DMS 273 treated with DMSO at 0.1 percent for 48 hours (cell line): ENCODE data around the gene UNC119B.

ENCODE experiments used
- DNase-seq: peaks from one replicate; lab custom pipeline; 2025; lab: John Stamatoyannopoulos, UW

The UNC119B gene

GRCh38 chr12:120688527-120689071 lies 21.7 kb upstream of the UNC119B start:
- no peak for DNase-seq

DNA sequence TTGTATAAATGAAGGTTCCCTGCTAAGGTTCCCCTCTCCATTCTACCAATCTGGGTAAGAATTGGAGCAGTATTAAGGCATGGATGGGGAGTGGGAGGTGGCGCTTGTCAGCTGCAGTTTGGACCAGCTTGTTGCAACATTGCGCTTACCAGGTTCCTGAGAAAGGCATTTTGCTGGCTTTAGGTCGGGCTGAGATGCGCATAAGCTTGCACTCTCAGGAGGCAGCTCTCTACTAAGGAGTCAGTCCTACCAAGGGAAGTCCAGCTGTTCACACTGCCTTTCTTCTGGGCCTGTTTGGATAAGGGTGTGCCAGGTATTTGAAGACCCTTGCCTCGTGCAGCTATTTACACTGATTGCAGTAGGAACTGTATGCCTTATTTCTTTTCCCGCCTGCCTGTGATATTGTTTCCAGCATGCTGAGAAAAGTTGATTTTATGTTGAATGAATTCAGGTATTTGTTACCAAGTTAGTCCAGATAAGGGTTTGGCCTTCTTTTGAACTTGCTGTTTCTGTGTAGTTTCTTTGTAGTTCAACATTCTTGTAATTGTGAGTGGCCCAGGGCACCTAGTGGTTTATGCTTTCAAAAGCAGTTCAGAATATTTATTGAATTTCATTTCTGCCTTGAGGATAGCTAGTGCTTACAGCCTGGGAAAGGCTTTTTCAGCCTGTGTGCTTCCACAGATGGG lies 20.7 kb upstream of the UNC119B start:
- DNase-seq: no peak

GRCh38 chr12:120690083-120690450 lies 20.2 kb upstream of the UNC119B start:
- DNase-seq: no peak

DNA sequence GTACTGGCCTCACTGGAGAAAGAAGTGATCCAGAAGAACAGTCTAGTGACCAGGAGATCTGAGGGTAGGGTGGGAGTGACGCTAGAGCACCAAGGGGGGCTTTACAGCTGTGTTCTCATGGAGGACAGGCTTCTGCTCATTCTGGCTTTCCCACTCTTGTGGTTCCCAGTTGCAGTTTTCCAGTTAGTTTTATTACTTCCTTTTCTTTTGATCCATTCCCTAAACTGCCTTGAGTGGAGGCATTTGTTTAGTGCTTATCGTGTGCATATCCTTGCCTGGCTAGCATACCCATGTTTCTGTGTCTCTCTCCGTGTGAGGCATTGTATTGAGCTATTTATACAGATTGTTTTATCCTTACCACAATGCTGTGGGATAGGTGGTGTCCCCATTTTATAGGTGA lies 19.3 kb upstream of the UNC119B start:
- DNase-seq: no peak

GRCh38 chr12:120692524-120693033 lies 17.7 kb upstream of the UNC119B start:
- DNase-seq: no peak

DNA sequence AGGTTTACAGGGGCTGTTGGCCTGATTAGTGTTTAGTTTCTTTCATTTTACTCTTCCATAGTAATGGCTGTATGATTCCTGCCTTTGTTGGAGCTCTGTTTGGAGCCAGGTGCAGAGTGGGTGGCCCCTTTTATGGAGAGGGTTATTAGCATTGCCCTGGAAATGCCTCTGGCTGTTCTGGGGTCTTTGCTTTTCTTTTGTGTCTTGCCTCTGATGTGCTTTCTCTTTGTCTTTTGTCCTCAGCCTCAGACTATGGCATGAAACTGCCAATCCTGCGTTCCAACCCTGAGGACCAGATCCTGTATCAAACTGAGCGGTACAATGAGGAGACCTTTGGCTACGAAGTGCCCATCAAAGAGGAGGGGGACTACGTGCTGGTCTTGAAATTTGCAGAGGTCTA lies 16.4 kb upstream of the UNC119B start:
- DNase-seq: no peak

GRCh38 chr12:120696626-120697025 lies 13.6 kb upstream of the UNC119B start:
- no peak for DNase-seq

DNA sequence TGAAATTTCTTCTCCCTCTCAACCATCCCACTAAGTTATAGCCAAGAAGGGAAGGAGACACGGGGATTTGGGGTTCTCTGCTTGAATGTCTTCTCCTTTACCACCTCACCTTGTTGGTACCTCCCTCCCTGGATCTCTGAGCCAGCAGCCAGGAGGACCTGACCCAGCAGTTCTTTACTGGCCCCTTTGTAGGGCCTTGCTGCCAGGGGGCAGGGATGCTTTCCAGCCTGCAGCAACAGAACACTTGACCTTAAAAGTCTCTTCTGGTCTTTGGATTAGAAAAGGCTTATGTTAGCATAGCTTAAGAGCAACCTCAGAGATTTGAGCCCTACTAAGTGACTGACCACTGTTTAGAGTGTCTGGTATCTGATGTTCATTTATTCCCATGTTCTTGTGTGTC lies 12.9 kb upstream of the UNC119B start:
- no peak for DNase-seq

- no peak for DNase-seq
Measured at GRCh38 chr12:120698665-120699064, 11.6 kb upstream of the UNC119B start.

DNA sequence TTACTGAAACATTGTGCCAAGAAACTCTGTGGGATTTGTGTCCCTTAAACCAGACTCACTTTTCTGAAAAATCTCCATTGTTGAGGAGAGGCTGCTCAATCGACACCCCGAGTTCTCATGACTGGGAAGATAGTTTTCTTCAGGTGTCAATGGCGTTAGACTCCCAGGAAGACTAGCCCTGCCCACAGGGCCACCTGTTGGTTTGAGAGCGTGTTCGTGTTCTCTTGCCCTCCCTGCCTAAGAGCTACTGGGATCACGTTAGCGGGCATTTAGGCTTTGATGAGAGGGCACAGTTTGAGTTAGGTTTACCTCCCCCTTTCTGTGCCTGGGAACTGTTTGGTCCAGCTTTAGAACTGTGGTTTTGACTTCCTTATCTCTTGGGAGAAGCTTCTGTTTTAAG lies 10.7 kb upstream of the UNC119B start:
- DNase-seq: no peak

GRCh38 chr12:120700886-120701285 lies 9.4 kb upstream of the UNC119B start:
- no peak for DNase-seq

- no peak for DNase-seq
Measured at GRCh38 chr12:120702637-120703036, 7.6 kb upstream of the UNC119B start.

DNA sequence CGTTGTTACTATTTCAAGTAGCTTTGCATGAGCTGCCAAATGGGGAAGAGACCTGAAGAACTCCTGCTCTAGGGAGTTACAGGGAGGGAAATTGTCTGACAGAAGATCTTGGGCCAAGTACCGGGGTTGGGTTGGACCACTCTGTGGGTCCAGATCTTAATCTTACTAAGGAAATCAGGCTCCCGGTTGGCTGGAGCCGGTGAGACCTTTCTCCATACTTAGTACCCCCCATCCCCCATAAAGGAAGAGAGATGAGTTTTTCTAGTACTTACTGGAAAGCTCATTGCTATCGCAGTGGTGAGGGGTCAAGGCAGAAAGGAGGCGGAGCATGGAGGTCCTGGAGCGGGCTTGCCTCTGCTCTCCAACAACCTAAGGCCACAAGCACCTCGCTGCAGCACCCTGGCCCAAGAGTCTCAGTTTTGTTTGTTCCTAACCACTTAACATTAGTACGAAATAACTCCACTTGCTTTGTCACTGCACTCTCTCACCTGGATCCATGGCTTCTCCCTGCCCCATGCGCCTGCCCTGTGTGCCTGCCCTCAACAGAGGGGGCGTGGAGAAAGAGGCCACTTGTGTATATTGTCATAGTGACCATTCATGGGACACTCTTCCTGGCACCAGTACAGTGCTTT lies 6.8 kb upstream of the UNC119B start:
- no peak for DNase-seq

DNA sequence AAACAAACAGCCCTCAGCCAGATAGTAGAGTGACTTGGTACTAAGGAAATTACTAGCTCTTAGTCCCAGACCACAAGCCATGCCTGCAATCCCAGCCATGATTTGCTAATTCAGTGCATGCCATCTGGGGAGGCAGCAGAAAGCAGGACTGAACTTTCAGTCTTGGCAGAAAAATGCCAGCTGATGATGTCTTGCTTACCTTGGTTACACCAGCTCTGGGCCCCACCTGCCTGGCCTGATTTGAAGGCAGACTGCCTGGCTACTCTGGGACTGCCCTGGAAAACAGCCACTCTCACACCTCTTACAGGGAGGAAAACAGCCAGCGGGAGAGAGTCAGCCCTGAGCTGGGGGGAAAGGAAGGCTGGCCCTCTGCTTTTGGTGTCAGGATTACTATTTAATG lies 4.6 kb upstream of the UNC119B start:
- DNase-seq: no peak

- no peak for DNase-seq
Measured at GRCh38 chr12:120706029-120706428, 4.2 kb upstream of the UNC119B start.

DNA sequence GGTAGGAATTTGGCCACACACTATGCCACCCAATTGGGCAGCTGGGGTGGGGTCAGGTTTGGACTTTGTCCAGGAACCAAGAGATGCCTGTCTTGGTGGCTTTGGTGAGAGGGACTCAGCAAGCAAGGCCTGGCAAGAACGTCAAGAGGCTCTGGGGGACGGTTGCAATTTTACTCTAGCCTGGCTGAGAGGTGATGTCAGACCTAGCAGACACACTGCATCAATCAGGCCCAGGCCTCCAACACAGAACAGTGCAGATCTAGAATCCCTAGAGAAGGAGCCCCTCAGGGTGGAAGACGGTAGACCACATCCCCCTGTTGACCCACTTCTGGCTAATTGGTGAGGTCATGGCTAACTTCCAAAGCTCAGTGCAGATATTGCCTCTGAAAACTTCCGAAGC lies 1.6 kb upstream of the UNC119B start:
- DNase-seq: no peak

DNA sequence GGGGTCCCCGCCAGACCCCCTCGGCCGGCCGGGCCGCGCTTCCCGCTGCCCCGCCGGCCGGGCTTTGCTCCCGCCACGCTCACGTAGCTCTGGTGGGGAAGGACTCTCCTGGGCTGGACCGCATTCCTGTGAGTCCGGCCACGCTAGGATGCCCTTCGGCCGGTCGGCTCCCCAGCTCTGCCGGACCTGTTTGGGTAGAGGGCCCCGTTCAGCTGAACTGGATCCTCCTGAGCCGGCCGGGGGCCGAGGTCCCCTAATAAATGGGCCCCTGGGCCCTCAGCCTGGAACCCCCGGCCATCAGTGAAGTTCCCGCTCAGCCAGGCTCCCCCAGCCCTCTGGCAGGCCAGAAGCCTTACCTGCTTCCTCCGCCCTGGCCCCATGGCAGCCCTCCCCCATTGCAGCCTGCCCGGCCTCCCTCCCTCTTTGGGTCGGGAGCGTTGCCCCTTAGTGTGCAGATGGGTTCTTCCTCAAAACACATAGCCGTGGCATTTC lies 593 bp downstream of the UNC119B start:
- no peak for DNase-seq

DNA sequence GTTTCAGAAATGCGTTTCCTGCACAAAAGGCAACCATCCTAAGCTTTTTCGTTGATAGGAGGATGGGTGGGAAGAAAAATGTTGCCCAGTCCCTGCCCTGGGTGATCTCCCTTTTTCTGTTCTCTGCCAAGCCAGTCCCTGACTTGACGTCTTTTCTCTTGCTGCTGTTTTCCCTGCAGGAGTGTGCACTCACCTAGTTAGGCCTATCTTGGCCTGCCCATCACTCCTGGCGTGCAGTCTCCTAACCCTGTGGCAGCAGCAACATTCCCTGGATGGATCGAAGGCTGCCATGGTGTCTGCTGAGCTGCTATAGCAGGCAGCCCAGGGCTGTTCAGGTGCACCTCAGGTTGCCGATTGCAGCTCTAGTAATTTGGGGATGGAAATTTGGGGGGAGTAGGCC lies 1.2 kb downstream of the UNC119B start:
- DNase-seq: no peak

- no peak for DNase-seq
Measured at GRCh38 chr12:120712610-120713009, 2.4 kb downstream of the UNC119B start.

- no peak for DNase-seq
Measured at GRCh38 chr12:120713861-120714482, 3.7 kb downstream of the UNC119B start.

GRCh38 chr12:120718055-120718454 lies 7.8 kb downstream of the UNC119B start:
- DNase-seq: no peak

GRCh38 chr12:120719072-120719471 lies 8.8 kb downstream of the UNC119B start:
- no peak for DNase-seq
